ENCODE measurements around the gene HERC4. TPM values are rescaled to one million over a fixed set of nuclear protein-coding genes. Genes with fewer than 3 reads are reported as not detected.
A peak's percentile ranks its signal among the peaks of the same experiment; 100 is the strongest.
"Not testable (repeated sequence)": the region's sequence is repeated elsewhere in the genome, so short reads cannot be mapped to it uniquely, and the experiment has no call there.

The HERC4 gene
- total RNA-seq, 2 experiments from 2014 or later = 46.0 to 46.8 TPM

DNA sequence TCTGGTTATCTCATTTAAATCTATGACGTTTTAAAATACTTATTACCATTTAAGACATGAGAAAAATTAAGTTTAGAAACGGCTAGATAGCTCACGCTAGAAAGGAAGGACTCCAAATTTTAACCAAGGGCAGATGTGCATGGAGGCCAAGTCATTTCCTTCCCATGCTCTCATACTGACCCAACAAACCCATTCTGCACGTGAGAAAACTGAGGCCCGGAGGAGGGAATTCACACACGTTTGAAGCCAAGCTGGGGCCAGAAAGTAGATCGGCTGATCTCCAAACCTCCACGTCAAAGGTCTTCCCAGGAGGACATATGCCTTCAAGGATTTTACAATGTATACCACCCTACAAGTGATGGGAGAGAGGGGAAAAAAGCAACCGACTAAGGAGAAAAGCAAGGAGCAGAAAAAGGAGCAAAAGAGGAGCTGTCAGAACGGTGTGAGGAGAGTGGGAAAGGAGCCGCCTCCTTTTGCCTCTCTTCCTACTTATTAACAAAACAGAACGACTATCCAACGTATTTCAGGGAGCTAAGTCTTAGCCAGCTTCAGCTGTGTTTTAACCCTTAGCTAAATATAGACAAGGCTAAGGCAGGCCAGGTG lies 191.3 kb downstream of the HERC4 start:
- Histone ChIP-seq H3K27me3 (ENCODE audit: control insufficient read depth in 1 of 2, insufficient read depth in 2 of 2, low read length in 2 of 2) (no peaks in the 10 kb centered on the region), H3K9me3 (ENCODE audit: control insufficient read depth in 1 of 2, insufficient read depth in 1 of 2, low read length in 2 of 2) (no peaks in the 10 kb centered on the region), H3K4me1 (ENCODE audit: insufficient read depth, low read length) (peaks cover 24% of the 10 kb centered on the region), H3K27ac (ENCODE audit: low read depth in 1 of 2, low read length in 2 of 2) (peak overlapping the region; percentile 78 to 82), H3K4me3 (ENCODE audit: low read length) (peak overlapping the region; percentile 87), H3K36me3 (ENCODE audit: insufficient read depth, low read length) (peaks cover 21% of the 10 kb centered on the region)
- peak; percentile 5 for ATAC-seq (ENCODE audit: poor library complexity)
- DNase-seq = peak in 3 of 14 experiments; percentile 6 to 23 (median 20)
- intact Hi-C loops (cut with DNase I, micrococcal nuclease) = loop anchor here (2.0 to 10.0 kb wide), 5 partner anchors 33 to 1071 kb away; partner anchors contain the start of genes HERC4 (in 2 of the 2) and DDX21 (in 1 of the 2)
- Mint-ChIP-seq H3K36me3 (ENCODE audit: low read depth) (peaks cover 39% of the 10 kb centered on the region), H3K9me3 (no peaks in the 10 kb centered on the region), H3K27ac (peak overlapping the region; percentile 91), H3K27me3 (no peaks in the 10 kb centered on the region), H3K4me3 (peak overlapping the region; percentile 95), H3K4me1 (ENCODE audit: low read depth) (peaks cover 40% of the 10 kb centered on the region)
- ChIA-PET CTCF (interaction anchor here (0.8 to 1.1 kb wide), 2 partner anchors 15 to 28 kb away, joined by 3 to 4 read pairs; no protein-coding TSS in a partner anchor), POLR2A (interaction anchor here (0.6 to 4.7 kb wide), 8 partner anchors 9 to 1239 kb away, joined by 3 to 50 read pairs (median 16); partner anchors contain the start of genes CCAR1, HERC4, HNRNPH3 and PBLD)
- TF ChIP-seq, protein P1, sequence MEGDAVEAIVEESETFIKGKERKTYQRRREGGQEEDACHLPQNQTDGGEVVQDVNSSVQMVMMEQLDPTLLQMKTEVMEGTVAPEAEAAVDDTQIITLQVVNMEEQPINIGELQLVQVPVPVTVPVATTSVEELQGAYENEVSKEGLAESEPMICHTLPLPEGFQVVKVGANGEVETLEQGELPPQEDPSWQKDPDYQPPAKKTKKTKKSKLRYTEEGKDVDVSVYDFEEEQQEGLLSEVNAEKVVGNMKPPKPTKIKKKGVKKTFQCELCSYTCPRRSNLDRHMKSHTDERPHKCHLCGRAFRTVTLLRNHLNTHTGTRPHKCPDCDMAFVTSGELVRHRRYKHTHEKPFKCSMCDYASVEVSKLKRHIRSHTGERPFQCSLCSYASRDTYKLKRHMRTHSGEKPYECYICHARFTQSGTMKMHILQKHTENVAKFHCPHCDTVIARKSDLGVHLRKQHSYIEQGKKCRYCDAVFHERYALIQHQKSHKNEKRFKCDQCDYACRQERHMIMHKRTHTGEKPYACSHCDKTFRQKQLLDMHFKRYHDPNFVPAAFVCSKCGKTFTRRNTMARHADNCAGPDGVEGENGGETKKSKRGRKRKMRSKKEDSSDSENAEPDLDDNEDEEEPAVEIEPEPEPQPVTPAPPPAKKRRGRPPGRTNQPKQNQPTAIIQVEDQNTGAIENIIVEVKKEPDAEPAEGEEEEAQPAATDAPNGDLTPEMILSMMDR (IDR thresholded peaks at IDR 0.05) = no peak

DNA sequence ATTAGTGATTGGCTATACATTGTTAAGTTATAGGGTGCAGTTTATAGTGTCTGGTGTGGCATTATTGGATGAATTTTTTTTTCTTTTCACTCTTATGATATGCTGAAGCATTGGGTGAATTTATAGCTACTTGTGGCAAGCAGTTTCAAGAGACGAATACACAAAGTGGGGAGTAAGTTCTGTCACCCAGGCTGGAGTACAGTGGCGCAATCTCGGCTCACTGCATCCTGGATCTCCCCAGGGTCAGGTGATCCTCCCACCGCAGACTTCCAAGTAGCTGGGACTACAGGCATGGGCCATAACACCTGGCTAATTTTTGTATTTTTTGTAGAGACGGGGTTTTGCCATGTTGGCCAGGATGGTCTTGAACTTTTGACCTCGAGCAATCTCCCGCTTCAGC lies 196.9 kb downstream of the HERC4 start:
- no peaks in the 10 kb centered on the region for H3K4me1 Mint-ChIP-seq (ENCODE audit: low read depth)
- H3K27ac ChIP-seq (ENCODE audit: low read depth in 1 of 2, low read length in 2 of 2) = no peak overlapping the region
- no peaks in the 10 kb centered on the region for H3K9me3 Mint-ChIP-seq
- ChIA-PET POLR2A (interaction anchor here (0.6 kb wide), 1 partner anchor 455 kb away, joined by 4 read pairs; no protein-coding TSS in a partner anchor), CTCF (interaction anchor here (0.9 kb wide), 1 partner anchor 23 kb away, joined by 5 read pairs; no protein-coding TSS in a partner anchor)
- no peaks in the 10 kb centered on the region for H3K9me3 ChIP-seq (ENCODE audit: control insufficient read depth in 1 of 2, insufficient read depth in 1 of 2, low read length in 2 of 2)
- no peaks in the 10 kb centered on the region for H3K27me3 Mint-ChIP-seq
- TF ChIP-seq, protein P1 (IDR thresholded peaks at IDR 0.05) = no peak
- H3K36me3 ChIP-seq (ENCODE audit: insufficient read depth, low read length) = no peaks in the 10 kb centered on the region
- ATAC-seq (ENCODE audit: poor library complexity) (no peak), DNase-seq (no peak)
- intact Hi-C loops (cut with DNase I, micrococcal nuclease) = no loop called here
- no peak overlapping the region for H3K27ac Mint-ChIP-seq
- no peaks in the 10 kb centered on the region for H3K36me3 Mint-ChIP-seq (ENCODE audit: low read depth)
- H3K4me1 ChIP-seq (ENCODE audit: insufficient read depth, low read length) = no peaks in the 10 kb centered on the region
- H3K4me3 Mint-ChIP-seq = no peak overlapping the region
- H3K27me3 ChIP-seq (ENCODE audit: control insufficient read depth in 1 of 2, insufficient read depth in 2 of 2, low read length in 2 of 2) = no peaks in the 10 kb centered on the region
- no peak overlapping the region for H3K4me3 ChIP-seq (ENCODE audit: low read length)

DNA sequence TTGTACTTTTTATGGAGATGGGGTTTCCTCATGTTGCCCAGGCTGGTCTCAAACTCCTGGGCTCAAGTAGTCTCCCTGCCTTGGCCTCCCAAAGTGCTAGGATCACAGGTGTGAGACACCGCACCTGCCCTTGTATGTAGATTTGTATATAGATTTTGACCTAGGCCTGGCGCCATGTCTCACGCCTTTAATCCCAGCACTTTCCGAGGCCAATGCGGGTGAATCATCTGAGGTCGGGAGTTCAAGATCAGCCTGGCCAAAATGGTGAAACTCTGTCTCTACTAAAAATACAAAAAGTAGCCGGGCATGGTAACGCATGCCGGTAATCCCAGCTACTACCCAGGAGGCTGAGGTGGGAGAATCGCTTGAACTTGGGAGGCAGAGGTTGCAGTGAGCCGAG lies 197.7 kb downstream of the HERC4 start:
- H3K4me3 ChIP-seq (ENCODE audit: low read length); H3K27ac Mint-ChIP-seq; H3K4me3 Mint-ChIP-seq; intact Hi-C loops (cut with DNase I, micrococcal nuclease); H3K36me3 ChIP-seq (ENCODE audit: insufficient read depth, low read length); POLR2A ChIA-PET; H3K27me3 ChIP-seq (ENCODE audit: control insufficient read depth in 1 of 2, insufficient read depth in 2 of 2, low read length in 2 of 2); DNase-seq; H3K27ac ChIP-seq (ENCODE audit: low read depth in 1 of 2, low read length in 2 of 2); H3K36me3 Mint-ChIP-seq (ENCODE audit: low read depth); ATAC-seq (ENCODE audit: poor library complexity); H3K9me3 Mint-ChIP-seq; H3K4me1 ChIP-seq (ENCODE audit: insufficient read depth, low read length); H3K4me1 Mint-ChIP-seq (ENCODE audit: low read depth); H3K9me3 ChIP-seq (ENCODE audit: control insufficient read depth in 1 of 2, insufficient read depth in 1 of 2, low read length in 2 of 2); H3K27me3 Mint-ChIP-seq: not testable (repeated sequence)
- CTCF ChIA-PET = interaction anchor here (0.6 to 0.9 kb wide), 2 partner anchors 22 to 719 kb away, joined by 3 to 5 read pairs; no protein-coding TSS in a partner anchor

Data from CD4-positive, alpha-beta T cell (primary cell).